AG09309 (cell line): ENCODE data around the gene B4GALNT2.
"Not testable (repeated sequence)": the region's sequence is repeated elsewhere in the genome, so short reads cannot be mapped to it uniquely, and the experiment has no call there.

Source experiments
- DNase-seq: peaks from one replicate; pipeline ENCODE4 v3.0.0-alpha.2; 2010; ENCODE audit warnings: low read depth
- H3K4me3 ChIP-seq: 2 replicates; pipeline ENCODE4 v1.5.1; 2011; ENCODE audit warnings: mild to moderate bottlenecking, low read depth, low read length, moderate library complexity; ENCODE audit not compliant: control insufficient read depth
- CTCF ChIP-seq: IDR thresholded peaks from 2 replicates; pipeline ENCODE4 v1.5.1; 2011; ENCODE audit warnings: mild to moderate bottlenecking, low read depth, low read length, inconsistent platforms; ENCODE audit not compliant: insufficient read depth, control insufficient read depth; ENCODE audit errors: missing control alignments

B4GALNT2 gene

GRCh38 chr17:49156256-49156655 is 23.7 kb downstream of the B4GALNT2 start:
- DNase-seq: no peak
- no peak overlapping the region for H3K4me3 ChIP-seq
- no peak for TF ChIP-seq CTCF

DNA sequence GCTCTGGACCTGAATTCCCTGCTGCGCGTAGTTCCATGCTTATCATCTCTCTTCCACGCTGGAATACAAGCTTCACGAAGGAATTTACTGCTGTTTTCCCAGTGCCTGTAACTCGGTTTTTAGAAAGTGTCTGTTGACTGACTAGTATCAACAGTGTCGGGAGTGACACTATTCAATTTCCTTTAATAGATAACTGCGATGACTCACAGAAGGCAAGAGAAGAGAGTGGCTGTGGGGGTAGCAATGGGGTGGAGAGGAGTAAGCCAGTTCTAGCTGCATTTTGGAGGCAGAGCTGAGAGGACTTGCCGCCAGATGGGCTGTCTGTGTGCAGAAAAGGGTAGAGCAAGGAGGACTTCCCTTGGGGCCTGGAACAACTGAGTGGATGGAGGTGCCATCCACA is 25.2 kb downstream of the B4GALNT2 start:
- H3K4me3 ChIP-seq: no peak overlapping the region
- no peak for TF ChIP-seq CTCF
- DNase-seq: no peak

- TF ChIP-seq CTCF: no peak
- H3K4me3 ChIP-seq: no peak overlapping the region
- DNase-seq: no peak
Observed at GRCh38 chr17:49162866-49163265, 30.3 kb downstream of the B4GALNT2 start.

- H3K4me3 ChIP-seq: no peak overlapping the region
- no peak for DNase-seq
- TF ChIP-seq CTCF: no peak
Observed at GRCh38 chr17:49165143-49165542, 32.6 kb downstream of the B4GALNT2 start.

GRCh38 chr17:49168706-49169105 is 36.1 kb downstream of the B4GALNT2 start:
- no peak for TF ChIP-seq CTCF
- no peak for DNase-seq
- no peak overlapping the region for H3K4me3 ChIP-seq

DNA sequence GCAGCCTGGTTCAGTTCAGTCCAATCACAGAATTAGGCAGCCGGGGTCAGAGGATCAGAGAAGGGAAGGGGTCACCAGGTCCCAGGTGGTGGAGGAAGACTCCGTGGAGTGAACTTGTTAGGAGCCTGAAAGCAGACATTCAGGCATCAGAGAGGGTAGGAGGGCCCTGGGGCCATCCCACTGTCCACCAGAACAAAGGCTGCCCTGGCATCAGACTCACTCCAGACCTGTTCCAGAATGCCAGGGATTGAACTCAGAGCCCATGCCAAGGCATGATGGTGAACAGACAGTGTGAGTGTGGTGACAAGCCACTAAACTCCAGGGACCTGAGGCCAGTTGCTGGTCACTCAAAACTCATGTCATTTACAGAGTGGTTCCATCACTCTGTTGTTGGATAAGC is 37.6 kb downstream of the B4GALNT2 start:
- H3K4me3 ChIP-seq: no peak overlapping the region
- TF ChIP-seq CTCF: no peak
- no peak for DNase-seq

DNA sequence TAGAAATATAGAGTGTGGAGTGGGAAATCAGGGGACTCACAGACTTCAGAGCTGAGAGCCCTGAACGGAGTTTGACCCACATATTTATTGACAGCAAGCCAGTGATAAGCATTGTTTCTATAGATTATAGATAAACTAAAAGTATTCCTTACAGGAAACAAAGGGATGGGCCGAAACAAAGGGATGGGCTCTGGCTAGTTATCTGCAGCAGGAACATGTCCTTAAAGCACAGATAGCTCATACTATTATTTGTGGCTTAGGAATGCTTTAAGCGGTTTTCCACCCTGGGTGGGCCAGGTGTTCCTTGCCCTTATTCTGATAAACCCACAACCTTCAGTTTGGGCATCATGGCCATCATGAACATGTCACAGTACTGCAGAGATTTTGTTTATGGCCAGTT is 38.1 kb downstream of the B4GALNT2 start:
- not testable (repeated sequence) for DNase-seq

DNA sequence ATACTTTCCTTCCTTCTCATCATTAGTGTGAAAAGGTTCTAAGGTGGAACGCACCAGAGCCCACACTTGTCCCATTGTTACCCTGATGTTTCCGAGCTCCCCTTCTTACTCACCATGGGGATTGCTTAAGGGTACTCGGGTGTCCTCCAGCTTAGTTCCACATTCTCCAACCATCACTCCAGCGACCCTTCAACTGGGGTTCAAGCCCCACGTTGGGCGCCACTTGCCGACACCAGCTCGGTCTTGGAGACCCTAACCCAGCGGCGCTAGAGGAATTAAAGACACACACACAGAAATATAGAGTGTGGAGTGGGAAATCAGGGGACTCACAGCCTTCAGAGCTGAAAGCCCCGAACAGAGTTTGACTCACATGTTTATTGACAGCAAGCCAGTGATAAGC is 43.4 kb downstream of the B4GALNT2 start:
- DNase-seq, H3K4me3 ChIP-seq: not testable (repeated sequence)

More for the DNA sequence above, 38.1 kb downstream of the B4GALNT2 start:
- not testable (repeated sequence) for H3K4me3 ChIP-seq
